Measurements from ENCODE around the gene DAPL1.

- TF ChIP-seq, protein P1, sequence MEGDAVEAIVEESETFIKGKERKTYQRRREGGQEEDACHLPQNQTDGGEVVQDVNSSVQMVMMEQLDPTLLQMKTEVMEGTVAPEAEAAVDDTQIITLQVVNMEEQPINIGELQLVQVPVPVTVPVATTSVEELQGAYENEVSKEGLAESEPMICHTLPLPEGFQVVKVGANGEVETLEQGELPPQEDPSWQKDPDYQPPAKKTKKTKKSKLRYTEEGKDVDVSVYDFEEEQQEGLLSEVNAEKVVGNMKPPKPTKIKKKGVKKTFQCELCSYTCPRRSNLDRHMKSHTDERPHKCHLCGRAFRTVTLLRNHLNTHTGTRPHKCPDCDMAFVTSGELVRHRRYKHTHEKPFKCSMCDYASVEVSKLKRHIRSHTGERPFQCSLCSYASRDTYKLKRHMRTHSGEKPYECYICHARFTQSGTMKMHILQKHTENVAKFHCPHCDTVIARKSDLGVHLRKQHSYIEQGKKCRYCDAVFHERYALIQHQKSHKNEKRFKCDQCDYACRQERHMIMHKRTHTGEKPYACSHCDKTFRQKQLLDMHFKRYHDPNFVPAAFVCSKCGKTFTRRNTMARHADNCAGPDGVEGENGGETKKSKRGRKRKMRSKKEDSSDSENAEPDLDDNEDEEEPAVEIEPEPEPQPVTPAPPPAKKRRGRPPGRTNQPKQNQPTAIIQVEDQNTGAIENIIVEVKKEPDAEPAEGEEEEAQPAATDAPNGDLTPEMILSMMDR (IDR thresholded peaks at IDR 0.05) = no peak
- TF ChIP-seq POLR2A (IDR thresholded peaks at IDR 0.05) = no peak
Measured at GRCh38 chr2:158774681-158775080, 20.4 kb upstream of the DAPL1 start.
